BJ (cell line): ENCODE measurements around the gene ADAMTS7. TPM values are rescaled to one million over a fixed set of nuclear protein-coding genes. Genes with fewer than 3 reads are reported as not detected.
"Not testable (repeated sequence)": the region's sequence is repeated elsewhere in the genome, so short reads cannot be mapped to it uniquely, and the experiment has no call there.

Experiments
- CTCF ChIA-PET: fragments of 350-600 bp; formaldehyde crosslinking; extraction: SDS; loops from one replicate; lab custom pipeline; 2021; ENCODE audit warnings: antibody characterized with exemption, inconsistent platforms; lab: Yijun Ruan, JAX
- POLR2A ChIA-PET: fragments of 300-600 bp; sonication (Branson Sonifier 250); formaldehyde crosslinking; extraction: SDS; loops from one replicate; lab custom pipeline; 2021; ENCODE audit warnings: antibody characterized with exemption; lab: Charles Lee
- DNase-seq: peaks from one replicate; pipeline ENCODE4 v3.0.0-alpha.2; 2011; ENCODE audit warnings: low read depth
- H3K27me3 ChIP-seq: 2 replicates; pipeline ENCODE4 v1.6.0; 2011; ENCODE audit warnings: low read length; ENCODE audit not compliant: control insufficient read depth, insufficient read depth
- H3K36me3 ChIP-seq: 2 replicates; pipeline ENCODE4 v1.5.1; 2011; ENCODE audit warnings: low read length; ENCODE audit not compliant: control insufficient read depth, insufficient read depth
- H3K4me3 ChIP-seq: 2 replicates; pipeline ENCODE4 v1.5.1; 2011; ENCODE audit warnings: low read depth, mild to moderate bottlenecking, control low read depth, low read length
- polyA plus RNA-seq: library from polyadenylated mRNA; depleted of rRNA; stranded (reverse); fragments of >200 nt; gene quantifications from 2 replicates; pipeline ENCODE4 v1.2.3, GENCODE V29; 2011
- TF ChIP-seq, protein P1 (sequence below): IDR thresholded peaks from 2 replicates; pipeline ENCODE4 v1.5.1; 2011; ENCODE audit warnings: low read depth, mild to moderate bottlenecking, control low read depth, inconsistent platforms, low read length, moderate library complexity; ENCODE audit not compliant: insufficient read depth

Gene ADAMTS7
- polyA plus RNA-seq, 1 experiment = 9.6 TPM

DNA sequence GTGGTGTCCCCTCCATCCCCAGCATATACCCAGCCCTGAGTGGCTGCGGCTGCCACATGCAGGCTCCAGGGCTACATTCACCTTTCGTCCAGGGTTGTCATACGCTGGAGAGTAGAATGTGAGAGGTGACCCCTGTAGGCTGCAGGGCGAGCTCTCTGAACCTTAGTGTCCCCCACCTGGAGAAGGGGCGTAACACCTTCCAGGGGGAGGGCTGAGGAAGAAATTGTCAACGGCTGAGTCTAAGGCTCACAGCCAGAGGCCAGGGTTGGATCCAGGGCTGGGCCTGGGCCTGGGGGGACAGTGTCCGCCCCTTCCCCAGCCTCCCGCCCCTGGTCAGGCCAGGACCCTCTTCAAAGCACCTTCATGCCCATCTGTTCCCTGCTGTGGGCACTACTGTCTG, 53.2 kb downstream of the ADAMTS7 start:
- DNase-seq, H3K36me3 ChIP-seq, H3K4me3 ChIP-seq, POLR2A ChIA-PET, H3K27me3 ChIP-seq: not testable (repeated sequence)
- CTCF ChIA-PET = interaction anchor here (0.8 kb wide), 1 partner anchor 120 kb away, joined by 3 read pairs; no protein-coding TSS in a partner anchor

DNA sequence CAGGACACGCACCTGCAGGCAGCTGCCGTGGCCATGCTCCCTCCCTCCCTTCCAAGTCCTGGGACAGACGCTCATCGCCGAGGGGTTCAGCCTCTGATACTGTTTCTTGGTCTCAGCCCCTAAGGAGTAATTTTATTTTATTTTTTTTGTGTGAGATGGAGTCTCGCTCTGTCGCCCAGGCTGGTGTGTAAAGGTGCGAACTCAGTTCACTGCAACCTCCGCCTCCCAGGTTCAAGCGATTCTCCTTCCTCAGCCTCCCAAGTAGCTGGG, 53.7 kb downstream of the ADAMTS7 start:
- no peak for DNase-seq
- H3K27me3 ChIP-seq = no peaks in the 10 kb centered on the region
- H3K4me3 ChIP-seq = no peak overlapping the region
- ChIA-PET POLR2A (no interaction called here), CTCF (interaction anchor here (1.6 kb wide), 1 partner anchor 103 kb away, joined by 3 read pairs; no protein-coding TSS in a partner anchor)
- TF ChIP-seq, protein P1, sequence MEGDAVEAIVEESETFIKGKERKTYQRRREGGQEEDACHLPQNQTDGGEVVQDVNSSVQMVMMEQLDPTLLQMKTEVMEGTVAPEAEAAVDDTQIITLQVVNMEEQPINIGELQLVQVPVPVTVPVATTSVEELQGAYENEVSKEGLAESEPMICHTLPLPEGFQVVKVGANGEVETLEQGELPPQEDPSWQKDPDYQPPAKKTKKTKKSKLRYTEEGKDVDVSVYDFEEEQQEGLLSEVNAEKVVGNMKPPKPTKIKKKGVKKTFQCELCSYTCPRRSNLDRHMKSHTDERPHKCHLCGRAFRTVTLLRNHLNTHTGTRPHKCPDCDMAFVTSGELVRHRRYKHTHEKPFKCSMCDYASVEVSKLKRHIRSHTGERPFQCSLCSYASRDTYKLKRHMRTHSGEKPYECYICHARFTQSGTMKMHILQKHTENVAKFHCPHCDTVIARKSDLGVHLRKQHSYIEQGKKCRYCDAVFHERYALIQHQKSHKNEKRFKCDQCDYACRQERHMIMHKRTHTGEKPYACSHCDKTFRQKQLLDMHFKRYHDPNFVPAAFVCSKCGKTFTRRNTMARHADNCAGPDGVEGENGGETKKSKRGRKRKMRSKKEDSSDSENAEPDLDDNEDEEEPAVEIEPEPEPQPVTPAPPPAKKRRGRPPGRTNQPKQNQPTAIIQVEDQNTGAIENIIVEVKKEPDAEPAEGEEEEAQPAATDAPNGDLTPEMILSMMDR = no peak
- no peaks in the 10 kb centered on the region for H3K36me3 ChIP-seq

DNA sequence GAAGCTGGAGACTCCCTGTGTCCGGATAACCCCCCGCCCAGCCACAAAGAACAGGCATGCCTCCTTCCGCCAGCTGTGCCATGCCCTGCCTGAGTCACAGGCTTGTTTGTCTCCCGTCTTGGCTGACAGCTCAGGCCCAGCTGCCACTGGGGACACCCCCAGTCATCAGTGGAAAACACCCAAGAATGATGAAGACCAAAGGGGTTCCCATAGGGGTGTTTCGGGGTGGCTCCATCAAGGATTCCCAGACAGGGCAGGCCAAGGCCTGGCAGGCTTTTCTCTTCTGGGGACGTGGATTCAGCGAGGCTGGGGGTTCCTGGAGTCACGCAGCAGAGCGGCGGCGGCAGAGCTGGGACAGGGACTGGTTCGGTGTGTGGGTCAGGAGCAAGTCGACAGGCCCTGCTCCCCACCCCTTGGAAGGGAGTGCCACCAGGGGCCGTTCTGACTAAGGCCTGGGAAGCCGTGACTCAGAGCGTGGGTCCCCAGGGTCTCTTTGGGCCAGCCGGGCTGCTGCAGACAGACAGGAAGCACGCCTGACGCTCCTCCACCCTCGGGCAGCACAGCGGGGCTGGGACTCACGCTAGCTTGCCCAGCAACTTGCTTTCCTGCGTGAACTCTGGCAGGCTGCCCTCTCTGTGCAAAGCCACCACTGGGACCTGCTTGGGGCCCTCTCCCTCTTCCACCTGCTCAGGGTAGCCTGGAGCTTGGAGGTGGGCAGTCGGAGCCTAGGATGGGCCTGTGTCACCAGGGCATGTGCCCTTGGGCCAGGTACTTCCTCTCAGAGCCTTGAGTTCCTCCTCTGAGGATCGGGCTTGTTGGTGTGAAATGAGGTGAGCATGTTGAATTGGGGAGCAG, 54.3 kb downstream of the ADAMTS7 start:
- DNase-seq, H3K27me3 ChIP-seq, H3K36me3 ChIP-seq, POLR2A ChIA-PET, H3K4me3 ChIP-seq: not testable (repeated sequence)
- CTCF ChIA-PET = interaction anchor here (1.2 to 1.6 kb wide), 2 partner anchors 50 to 103 kb away, joined by 3 read pairs; no protein-coding TSS in a partner anchor

DNA sequence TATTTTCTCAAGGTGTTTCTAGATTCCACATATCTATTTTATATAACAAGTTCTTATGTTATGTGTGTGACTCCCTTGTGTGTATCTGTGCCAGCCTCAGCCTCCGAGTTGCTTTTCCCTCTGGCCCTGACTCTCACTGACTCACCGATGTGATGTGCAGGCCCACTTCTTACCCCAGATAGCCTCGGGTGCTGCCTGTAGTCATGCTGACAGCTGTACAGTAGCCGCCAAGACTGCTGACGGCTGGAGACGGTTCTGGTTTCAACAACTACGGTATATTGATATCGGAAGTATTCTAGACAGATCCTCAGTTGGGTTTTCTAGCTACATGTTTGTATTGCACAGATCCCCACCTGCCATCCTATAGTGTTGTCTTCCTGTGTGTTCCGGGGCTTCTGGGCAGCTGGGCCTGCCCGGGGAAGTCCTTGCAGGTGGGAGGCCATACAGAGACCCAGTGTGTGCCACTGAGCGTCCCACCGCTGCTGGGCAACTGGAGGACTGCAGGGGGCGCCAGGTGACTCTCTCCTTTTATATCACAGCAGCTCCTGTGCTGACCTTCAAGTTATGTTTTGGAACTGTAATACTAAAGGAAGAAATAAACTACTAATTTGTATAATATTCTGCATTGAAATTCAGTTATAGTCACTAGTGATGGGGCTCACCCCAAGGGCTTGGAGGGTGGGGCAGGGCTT, 55.2 kb downstream of the ADAMTS7 start:
- H3K4me3 ChIP-seq, POLR2A ChIA-PET, H3K27me3 ChIP-seq, H3K36me3 ChIP-seq: not testable (repeated sequence)
- DNase-seq = peak; percentile 10
- CTCF ChIA-PET = interaction anchor here (0.6 to 1.6 kb wide), 3 partner anchors 14 to 104 kb away, joined by 3 read pairs; no protein-coding TSS in a partner anchor
- TF ChIP-seq, protein P1 = peak; percentile 36; the same call in 1 of the 2 replicates

DNA sequence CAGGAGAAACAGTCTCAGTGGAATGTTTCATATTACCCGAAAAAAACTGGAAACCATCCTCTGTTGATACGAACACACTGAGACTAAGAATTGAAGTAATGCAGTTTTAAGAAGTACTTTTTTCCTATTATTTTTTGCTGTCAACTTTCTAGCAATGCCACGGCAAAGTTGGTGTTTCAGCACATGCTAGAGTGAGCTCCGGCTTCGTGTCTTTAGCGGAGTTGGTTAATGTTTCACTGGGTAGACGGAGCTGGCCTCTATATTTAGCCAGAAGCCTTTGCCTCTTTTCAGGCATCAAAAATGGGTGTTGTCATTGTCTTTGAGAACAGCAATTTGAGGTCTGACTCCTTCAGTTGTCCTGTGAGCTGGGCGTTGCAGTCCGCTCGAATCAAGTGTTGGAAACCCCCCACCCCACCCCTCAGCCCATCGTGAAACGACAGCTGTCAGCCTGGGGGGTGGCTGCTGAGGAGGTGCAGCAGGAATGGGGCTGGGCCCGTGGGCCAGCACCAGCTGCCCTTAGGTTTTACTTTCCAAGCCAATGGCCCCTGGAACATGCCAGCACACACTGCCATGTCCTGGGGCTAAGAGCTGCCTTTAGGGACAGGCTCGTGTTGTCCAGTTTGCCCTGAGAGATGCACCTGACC, 56.5 kb downstream of the ADAMTS7 start:
- POLR2A ChIA-PET, H3K4me3 ChIP-seq, CTCF ChIA-PET, H3K36me3 ChIP-seq, DNase-seq, H3K27me3 ChIP-seq: not testable (repeated sequence)

DNA sequence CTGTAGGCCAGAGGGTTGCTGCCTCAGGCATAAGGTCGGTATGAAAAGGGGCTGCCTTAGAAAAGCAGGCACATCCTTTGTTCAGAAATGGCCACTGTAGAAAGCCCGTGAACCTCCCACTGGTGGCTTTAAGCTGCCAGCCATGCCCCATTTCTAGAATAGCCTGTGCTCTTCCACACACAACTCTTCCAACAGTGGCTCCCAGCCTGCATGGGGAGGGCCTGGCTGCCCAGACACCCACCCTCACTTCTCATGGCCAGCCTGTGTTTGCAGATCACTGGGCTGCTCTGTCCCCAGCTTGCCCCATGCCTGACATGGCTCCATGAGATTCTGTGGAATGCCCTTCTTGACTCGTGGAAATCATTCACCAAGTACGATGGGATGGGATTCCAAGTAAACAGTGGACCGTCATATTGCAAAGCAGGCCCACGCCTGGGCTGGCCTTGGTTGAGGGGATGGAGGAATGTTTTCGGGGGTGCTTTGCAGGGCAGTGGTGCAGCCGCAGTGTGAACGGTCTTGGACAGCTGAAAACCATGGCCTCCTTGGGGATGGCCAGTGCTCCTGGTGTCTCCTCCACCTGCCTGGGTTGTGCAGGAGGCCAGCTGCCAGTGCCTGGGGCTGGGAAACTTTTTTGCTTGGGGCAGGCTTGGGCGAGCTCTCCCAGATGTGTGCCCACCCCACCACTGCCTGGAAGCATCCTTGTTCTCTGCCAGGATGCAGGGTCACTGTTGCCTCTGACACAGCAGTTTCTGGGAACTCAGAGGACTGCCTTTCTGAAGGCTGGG, 57.3 kb downstream of the ADAMTS7 start:
- CTCF ChIA-PET, POLR2A ChIA-PET, DNase-seq, H3K27me3 ChIP-seq, H3K4me3 ChIP-seq, H3K36me3 ChIP-seq: not testable (repeated sequence)

DNA sequence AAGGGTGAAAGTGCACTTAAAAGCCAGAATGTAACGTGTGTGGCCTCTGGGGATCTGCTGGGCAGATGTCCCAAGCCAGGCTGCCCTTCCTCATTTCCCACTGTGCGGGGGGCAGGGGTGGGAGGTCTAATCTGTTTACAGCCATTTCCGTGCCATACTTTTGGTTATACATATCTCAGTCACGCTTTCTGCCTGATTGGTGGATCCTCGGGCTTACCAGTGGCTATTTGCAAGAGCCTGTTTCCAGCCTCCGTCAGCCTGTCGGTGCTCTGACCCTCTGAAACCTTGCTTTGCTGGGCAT, 58.0 kb downstream of the ADAMTS7 start:
- DNase-seq, POLR2A ChIA-PET, CTCF ChIA-PET, H3K27me3 ChIP-seq, H3K4me3 ChIP-seq, H3K36me3 ChIP-seq: not testable (repeated sequence)
